Fibroblast of the aortic adventitia (primary cell): Measurements from ENCODE around the gene CD47. TPM values are rescaled to one million over a fixed set of nuclear protein-coding genes. Genes with fewer than 3 reads are reported as not detected.

Source experiments
- DNase-seq: peaks from one replicate; pipeline ENCODE4 v3.0.0-alpha.2; 2010; ENCODE audit warnings: low read depth
- H3K4me3 ChIP-seq: 2 replicates; pipeline ENCODE4 v1.5.1; 2011; ENCODE audit warnings: low read depth, mild to moderate bottlenecking, control low read depth, low read length, moderate library complexity
- CTCF ChIP-seq: IDR thresholded peaks from 2 replicates; pipeline ENCODE4 v1.5.1; 2011; ENCODE audit warnings: mild to moderate bottlenecking, low read length, control low read depth, inconsistent platforms; ENCODE audit not compliant: insufficient read depth
- total RNA-seq: library from RNA; depleted of rRNA; stranded (reverse); fragments of >200 nt; gene quantifications from 2 replicates; pipeline ENCODE4 v1.2.3, GENCODE V29; 2012; ENCODE audit warnings: low replicate concordance

CD47 gene
- total RNA-seq, 1 donor: 113 TPM

GRCh38 chr3:107994181-107994580 is 96.7 kb downstream of the CD47 start:
- no peak for TF ChIP-seq CTCF
- no peak for DNase-seq

GRCh38 chr3:107993771-107994170 is 97.1 kb downstream of the CD47 start:
- H3K4me3 ChIP-seq: no peak overlapping the region
- TF ChIP-seq CTCF: no peak
- peak; percentile 87 for DNase-seq

More at GRCh38 chr3:107994181-107994580, 96.7 kb downstream of the CD47 start:
- H3K4me3 ChIP-seq: no peak overlapping the region

Other genes with a start within 250 kb of the CD47 start
- 47.6 and 199 TPM in 2 replicates for gene IFT57, start 131.4 kb upstream of the CD47 start, total RNA-seq
- gene HHLA2, start 205.5 kb upstream of the CD47 start, total RNA-seq: not detected in 2 replicates